Measurements from ENCODE around the gene DNAH17.

The DNAH17 gene

DNA sequence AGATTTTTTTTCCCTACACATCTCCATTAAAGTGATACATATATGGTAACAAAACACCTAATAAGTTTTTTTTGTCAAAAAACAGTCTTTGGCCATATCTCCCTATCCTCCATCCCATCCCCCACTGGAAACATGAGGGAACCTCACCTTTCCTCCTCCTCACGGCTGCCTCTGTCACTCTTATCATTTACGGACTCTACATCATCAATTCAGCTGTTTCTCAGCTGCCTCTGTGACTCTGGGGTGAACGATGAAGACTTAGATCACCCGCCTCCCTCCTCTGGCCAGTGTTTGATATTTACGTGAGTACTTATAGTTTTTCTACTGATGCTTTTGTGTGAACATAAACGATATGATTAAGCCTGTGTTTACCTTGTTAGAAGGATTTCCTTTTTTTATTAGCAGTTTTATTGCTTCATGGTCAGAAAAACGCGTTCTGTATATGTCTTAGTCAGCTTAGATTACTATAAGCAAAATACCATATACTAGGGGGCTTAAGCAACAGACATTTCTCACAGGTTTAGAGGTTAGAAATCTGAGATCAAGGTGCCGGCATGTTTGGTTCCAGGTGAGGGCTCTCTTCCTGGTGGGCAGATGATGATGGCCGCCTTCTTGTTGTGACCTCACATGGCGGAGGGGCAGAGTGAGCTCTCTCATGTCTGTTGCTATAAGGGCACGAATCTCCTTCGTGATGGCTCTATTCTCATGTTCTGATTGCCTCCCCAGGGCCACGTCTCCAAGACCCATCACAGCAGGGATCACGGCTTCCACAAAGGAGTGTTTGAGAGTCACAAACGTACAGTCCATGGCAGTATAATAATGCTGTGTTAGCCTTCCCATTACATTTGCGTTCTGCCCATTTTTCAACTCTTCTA lies 32.1 kb downstream of the DNAH17 start:
- FAIRE-seq (no peak), DNase-seq (ENCODE audit: low spot score) (no peak)

DNA sequence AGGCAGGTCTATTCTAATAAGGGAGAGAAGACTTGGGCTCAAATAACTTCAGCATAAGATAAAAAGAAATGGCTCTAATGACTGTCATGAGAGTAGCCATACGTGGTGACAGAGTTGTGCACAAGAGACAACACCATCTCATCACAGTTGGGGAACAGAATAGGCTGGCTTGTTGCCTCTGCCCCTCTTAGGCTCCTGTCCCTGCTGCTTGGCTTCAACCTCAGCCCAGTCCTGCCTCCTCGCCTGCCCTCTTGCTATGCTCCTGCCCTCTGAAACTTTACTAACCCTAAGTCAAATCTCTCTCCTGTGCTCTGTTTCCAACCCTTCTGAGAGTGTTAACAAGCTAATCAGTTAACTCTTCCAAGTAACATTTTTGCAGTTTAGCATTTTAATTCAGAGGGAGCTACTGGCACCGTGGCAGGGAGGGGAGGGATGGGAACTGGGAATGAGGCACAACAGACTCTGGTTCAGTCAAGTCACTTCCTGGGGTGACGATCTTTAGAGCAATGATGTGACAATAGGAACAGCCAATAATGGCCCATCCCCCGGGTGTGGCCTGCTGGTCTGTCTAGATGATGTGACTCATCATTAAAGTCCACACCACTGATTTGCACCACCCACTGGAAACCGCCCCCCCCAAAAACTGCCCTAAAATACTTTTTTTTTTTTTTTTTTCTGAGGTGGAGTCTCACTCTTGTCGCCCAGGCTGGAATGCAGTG lies 35.5 kb downstream of the DNAH17 start:
- DNase-seq (ENCODE audit: low spot score) (peak; percentile 76), FAIRE-seq (peak; percentile 57)

- FAIRE-seq (no peak), DNase-seq (ENCODE audit: low spot score) (no peak)
These were observed 37.4 kb downstream of the DNAH17 start for GRCh38 chr17:78539781-78540180.

GRCh38 chr17:78538033-78538776 lies 39.0 kb downstream of the DNAH17 start:
- FAIRE-seq = no peak
- no peak for DNase-seq (ENCODE audit: low spot score)

- no peak for DNase-seq (ENCODE audit: low spot score)
- FAIRE-seq = no peak
These were observed 39.9 kb downstream of the DNAH17 start for GRCh38 chr17:78537217-78537860.

DNA sequence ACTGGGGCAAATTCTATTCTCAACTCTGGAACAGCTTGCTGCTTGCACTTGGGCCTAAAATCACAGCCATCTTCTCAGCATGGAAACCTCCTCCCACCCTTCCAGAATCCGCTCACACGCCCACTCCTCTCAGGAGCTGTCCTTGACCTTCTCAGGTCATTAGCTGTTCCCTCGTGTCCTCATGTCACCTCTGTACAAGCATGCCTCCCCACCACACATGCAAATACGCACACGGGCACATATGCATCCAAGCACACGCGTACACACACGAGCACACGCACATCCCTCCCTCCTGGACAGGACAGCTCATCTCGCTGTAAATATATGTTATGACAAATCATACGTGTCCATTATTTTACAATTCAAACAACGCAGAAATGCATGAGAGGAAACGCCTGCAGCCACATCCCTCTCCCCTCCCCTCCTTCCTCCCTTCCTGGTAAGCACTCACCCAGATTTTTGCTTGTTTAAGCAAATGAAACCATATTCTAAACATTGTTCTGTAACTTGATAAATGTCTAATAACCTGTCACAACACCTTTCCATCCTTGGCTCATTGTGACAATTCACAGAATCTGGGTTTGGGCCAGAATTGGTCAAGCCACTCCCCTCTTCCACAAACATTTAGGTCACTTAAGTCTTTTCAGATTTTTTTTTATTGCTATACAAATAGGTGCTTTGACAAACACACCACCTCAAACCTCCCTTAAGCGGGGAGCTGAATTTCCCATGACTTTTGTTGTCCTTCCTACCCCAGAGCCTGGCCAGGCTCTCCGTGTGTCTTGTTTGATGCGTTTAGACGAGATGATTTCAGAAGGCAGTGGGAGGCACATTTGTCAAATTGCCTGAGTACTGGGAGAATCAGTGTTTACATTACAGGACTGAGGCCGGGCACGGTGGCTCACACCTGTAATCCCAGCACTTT lies 41.7 kb downstream of the DNAH17 start:
- FAIRE-seq (no peak), DNase-seq (ENCODE audit: low spot score) (no peak)

DNA sequence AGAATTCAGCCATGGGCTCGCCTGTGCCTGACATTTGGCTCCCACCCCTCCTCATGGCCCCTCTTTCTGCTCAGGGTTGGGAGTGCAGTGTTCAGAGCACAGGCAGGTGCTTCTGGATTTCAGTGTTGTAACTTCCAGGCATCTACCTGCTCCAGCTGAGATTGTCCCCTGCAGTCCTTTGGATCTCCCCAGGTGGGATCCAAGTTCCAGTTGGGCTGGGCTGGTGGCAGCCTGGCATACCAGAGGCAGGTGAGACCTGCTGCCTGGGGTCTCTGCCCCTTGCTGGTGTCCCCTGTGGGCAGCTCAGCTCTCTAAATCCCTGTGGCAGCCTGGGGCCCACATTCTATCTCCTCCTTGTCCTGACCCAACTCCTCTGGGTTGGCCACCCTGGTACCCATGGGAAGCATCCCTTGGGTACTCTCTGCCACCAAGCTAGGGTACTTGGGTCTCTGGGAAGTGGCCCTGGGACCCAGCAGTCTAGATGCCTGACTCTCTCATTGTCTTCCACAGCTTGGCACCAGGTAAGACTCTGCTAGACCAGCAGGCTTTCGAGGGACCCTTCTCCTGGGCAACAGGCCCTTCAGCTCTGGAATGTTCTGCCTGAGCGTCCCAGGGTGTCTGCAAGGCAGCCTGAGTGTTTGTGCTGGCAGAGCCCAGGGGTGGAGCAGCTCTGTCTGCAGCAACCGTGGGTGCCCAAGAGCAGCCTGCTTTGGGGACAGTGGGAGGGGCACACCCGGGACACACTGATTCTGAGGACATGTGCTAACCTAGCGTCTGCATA lies 42.5 kb downstream of the DNAH17 start:
- DNase-seq (ENCODE audit: low spot score) = no peak
- FAIRE-seq = no peak

DNA sequence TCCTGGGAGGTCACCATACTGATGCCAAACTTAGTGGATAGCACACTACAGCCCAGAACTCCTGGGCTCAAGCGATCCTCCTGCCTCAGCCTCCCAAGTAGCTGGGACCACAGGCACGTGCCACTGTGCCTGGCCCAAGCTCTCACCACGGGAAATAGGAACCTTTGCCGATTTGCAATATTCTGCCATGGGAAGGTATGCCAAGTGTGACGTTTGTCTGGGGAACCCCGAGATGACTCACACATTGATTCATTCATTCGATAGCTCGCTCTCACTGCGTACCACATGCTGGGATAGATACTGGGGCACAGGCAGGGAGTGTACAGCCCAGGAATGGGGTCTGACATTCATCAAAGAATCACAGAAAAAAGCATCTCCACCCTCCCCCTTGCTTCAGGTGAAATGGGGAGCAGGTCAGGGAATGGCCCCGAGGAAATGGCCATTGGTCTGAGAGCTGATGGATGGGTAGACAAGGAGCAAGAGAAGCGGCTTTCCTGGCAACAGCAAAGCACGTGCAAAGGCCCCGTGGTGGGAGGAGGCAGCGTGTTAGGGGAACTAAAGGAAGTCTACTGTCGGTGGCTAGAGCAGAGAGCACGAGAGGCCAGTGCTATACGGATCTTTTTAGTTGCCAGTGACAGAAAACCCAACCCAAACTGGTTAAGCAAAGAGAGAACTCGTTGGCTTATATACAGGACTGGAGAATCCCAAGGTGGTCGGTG lies 44.1 kb downstream of the DNAH17 start:
- peak; percentile 77 for DNase-seq (ENCODE audit: low spot score)
- FAIRE-seq = peak; percentile 42

- DNase-seq (ENCODE audit: low spot score) (no peak), FAIRE-seq (no peak)
These were observed 44.9 kb downstream of the DNAH17 start for GRCh38 chr17:78532311-78532710.

DNA sequence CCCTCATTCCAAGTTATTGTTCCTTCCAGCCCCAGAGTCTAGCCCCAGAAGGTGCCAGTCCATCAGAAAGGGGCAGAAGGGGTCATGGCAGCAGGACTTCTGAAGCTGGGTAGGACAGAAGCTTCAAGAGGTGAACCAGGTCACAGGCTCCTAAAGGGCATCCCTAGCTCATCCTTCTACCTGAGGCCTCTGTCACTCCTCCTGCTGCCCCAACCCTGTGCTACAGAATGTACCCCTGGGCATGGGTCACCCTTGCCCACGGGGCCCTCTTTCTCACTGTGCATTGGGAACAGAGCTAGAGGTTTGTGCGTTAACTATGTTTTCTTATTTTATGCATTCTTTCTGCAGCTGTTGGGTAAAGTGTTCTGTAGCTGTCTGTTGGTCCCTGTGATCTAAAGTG lies 46.5 kb downstream of the DNAH17 start:
- no peak for FAIRE-seq
- DNase-seq (ENCODE audit: low spot score) = no peak

GRCh38 chr17:78529871-78530670 lies 47.1 kb downstream of the DNAH17 start:
- DNase-seq (ENCODE audit: low spot score) = no peak
- no peak for FAIRE-seq

GRCh38 chr17:78529251-78529650 lies 47.9 kb downstream of the DNAH17 start:
- no peak for DNase-seq (ENCODE audit: low spot score)
- no peak for FAIRE-seq

- DNase-seq (ENCODE audit: low spot score) (no peak), FAIRE-seq (no peak)
These were observed 48.7 kb downstream of the DNAH17 start for GRCh38 chr17:78528541-78528940.

DNA sequence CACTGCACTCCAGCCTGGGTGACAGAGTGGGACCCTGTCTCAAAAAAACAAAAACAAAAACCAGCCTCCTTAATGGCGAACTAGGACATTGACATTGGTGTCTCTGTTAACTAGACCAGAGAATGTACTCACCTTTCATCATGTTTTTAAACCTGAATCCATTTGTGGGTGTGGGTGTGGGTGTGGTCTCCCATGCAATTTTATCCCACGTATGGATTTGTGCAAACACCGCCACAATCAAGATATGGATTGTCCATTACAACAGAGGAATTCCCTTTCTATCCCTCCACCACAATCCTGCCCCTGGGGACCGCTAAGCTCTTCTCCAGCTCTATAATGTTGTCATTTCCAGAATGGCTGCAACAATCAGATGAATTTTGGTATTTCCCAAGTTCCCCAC lies 49.9 kb downstream of the DNAH17 start:
- DNase-seq (ENCODE audit: low spot score) (no peak), FAIRE-seq (no peak)

DNA sequence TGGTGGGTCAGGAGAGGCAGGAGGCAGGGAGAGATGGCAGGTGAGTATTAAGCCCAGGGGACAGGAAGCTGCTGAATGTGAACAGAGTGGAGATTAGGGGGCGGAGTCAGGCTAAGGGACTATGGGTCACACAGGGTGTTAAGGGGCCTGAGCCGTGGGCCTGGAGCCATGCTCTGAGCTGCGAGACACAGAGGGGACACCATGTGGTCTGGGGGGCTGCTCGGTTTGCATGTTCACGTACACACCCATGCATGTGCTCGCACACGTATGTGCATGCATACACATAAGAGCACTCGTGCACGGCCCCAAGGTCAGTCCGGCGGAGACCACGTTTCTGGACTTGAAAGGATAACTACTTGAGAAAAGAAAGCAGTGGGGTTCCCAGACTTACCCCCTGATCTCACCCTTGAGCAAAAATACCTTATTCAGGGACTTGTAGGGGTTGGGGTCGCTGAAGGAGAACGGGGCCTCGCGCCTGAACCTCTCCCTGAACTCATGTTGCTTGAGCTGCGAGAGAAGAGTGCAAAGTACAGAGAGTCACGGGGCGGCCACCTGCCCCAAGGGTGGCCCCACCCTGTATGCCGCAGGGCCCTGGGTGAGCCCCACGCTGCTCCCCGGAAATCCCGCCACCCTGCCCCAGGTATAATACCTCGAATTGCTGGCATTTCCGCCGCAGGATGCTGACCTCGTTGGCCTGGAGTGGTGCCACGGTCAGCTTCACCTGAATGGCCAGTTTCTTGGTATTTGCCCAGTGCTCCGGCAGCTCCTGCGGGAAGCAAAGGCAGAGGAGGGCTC lies 50.8 kb downstream of the DNAH17 start:
- DNase-seq (ENCODE audit: low spot score) = no peak
- FAIRE-seq = no peak

GRCh38 chr17:78525511-78526160 lies 51.6 kb downstream of the DNAH17 start:
- DNase-seq (ENCODE audit: low spot score) = no peak
- FAIRE-seq = no peak

Measured in RCC 7860 (cell line).